Measurements from ENCODE around the gene FOS.

- no peak for TF ChIP-seq CTCF (IDR thresholded peaks at IDR 0.05)
- TF ChIP-seq ZFX (IDR thresholded peaks at IDR 0.05; ENCODE audit: borderline replicate concordance): no peak
These were observed 1.2 kb downstream of the FOS start for GRCh38 chr14:75279763-75280290.
